ENCODE measurements around the gene HMGN2. TPM values are rescaled to one million over a fixed set of nuclear protein-coding genes. Genes with fewer than 3 reads are reported as not detected.

HMGN2 gene
- 370 TPM for polyA plus RNA-seq (2013, experiment 1 of 2)
- 378 TPM for polyA plus RNA-seq (2013, experiment 2 of 2)

- Histone ChIP-seq H3K27ac (ENCODE audit: low read length, poor library complexity, severe bottlenecking) (peak within 1 kb of the TSS; percentile 69), H3K4me3 (ENCODE audit: insufficient read depth in 1 of 2, low read depth in 1 of 2, low read length in 2 of 2) (peak within 1 kb of the TSS; percentile 88 to 99), H4K8ac (ENCODE audit: low read length) (peak within 1 kb of the TSS; percentile 98), H4K91ac (ENCODE audit: low read length) (peak within 1 kb of the TSS; percentile 100), H3K9ac (ENCODE audit: low read length) (peak within 1 kb of the TSS; percentile 93), H2AK5ac (ENCODE audit: low read length, severe bottlenecking) (no peak within 1 kb of the TSS), H2BK15ac (ENCODE audit: low read depth, poor library complexity, severe bottlenecking) (peak within 1 kb of the TSS; percentile 98), H3K4ac (ENCODE audit: low read depth in 1 of 2, low read length in 2 of 2) (peak within 1 kb of the TSS; percentile 99 to 100), H2BK5ac (ENCODE audit: low read depth, low read length, poor library complexity, severe bottlenecking) (peak within 1 kb of the TSS; percentile 76), H3K4me2 (ENCODE audit: low read length, poor library complexity, severe bottlenecking) (peak within 1 kb of the TSS; percentile 77), H3K9me3 (ENCODE audit: control insufficient read depth, low read length) (no peaks in the 10 kb centered on the region), H3K79me1 (replicated peaks; ENCODE audit: low read length, poor library complexity, severe bottlenecking) (peaks cover 9% of the 10 kb centered on the region), H2BK12ac (ENCODE audit: low read length in 2 of 2) (peak within 1 kb of the TSS in 1 of 2 experiments; percentile 49), H2AFZ (ENCODE audit: low read depth, low read length) (peak within 1 kb of the TSS; percentile 87), H3K4me1 (ENCODE audit: control insufficient read depth, insufficient read depth, low read depth, low read length) (peaks cover 14% of the 10 kb centered on the region), H2BK120ac (ENCODE audit: low read depth, low read length) (peak within 1 kb of the TSS; percentile 87), H3K23ac (ENCODE audit: low read length in 2 of 2) (peak within 1 kb of the TSS in 1 of 2 experiments; percentile 97), H3K18ac (ENCODE audit: low read depth in 1 of 2, low read length in 2 of 2) (peak within 1 kb of the TSS; percentile 99 to 100), H3K36me3 (ENCODE audit: control insufficient read depth in 1 of 2, insufficient read depth in 2 of 2, low read depth in 1 of 2, low read length in 2 of 2) (peaks cover 17 to 54% of the 10 kb centered on the region in 2 experiments), H3K14ac (ENCODE audit: low read length in 2 of 2) (peak within 1 kb of the TSS; percentile 78 to 100), H3K27me3 (ENCODE audit: control insufficient read depth in 1 of 2, insufficient read depth in 1 of 2, low read length in 2 of 2) (no peaks in the 10 kb centered on the region)
- WGBS: under 1% methylated on average over 42 of the region's 69 CpGs
- peak; percentile 86 for DNase-seq
These were observed at the start of gene HMGN2 for GRCh38 chr1:26472320-26472900. HMGN2 (plus strand) TSS chr1:26472440; CDS start chr1:26472613, 173 bp downstream.

GRCh38 chr1:26429721-26430120 lies 42.5 kb upstream of the HMGN2 start:
- H3K14ac ChIP-seq (ENCODE audit: low read length in 2 of 2): no peak overlapping the region
- no peak overlapping the region for H2BK15ac ChIP-seq (ENCODE audit: low read depth, poor library complexity, severe bottlenecking)
- WGBS: 100% methylated on average over 1 of the region's 2 CpGs
- no peak overlapping the region for H3K18ac ChIP-seq (ENCODE audit: low read depth in 1 of 2, low read length in 2 of 2)
- no peak overlapping the region for H3K4me3 ChIP-seq (ENCODE audit: insufficient read depth in 1 of 2, low read depth in 1 of 2, low read length in 2 of 2)
- H2BK120ac ChIP-seq (ENCODE audit: low read depth, low read length): no peak overlapping the region
- H4K8ac ChIP-seq (ENCODE audit: low read length): no peak overlapping the region
- no peak overlapping the region for H2AK5ac ChIP-seq (ENCODE audit: low read length, severe bottlenecking)
- H2AFZ ChIP-seq (ENCODE audit: low read depth, low read length): no peak overlapping the region
- no peak overlapping the region for H4K91ac ChIP-seq (ENCODE audit: low read length)
- peaks cover 7% of the 10 kb centered on the region for H3K4me1 ChIP-seq (ENCODE audit: control insufficient read depth, insufficient read depth, low read depth, low read length)
- H3K27ac ChIP-seq (ENCODE audit: low read length, poor library complexity, severe bottlenecking): no peak overlapping the region
- H3K79me1 ChIP-seq (replicated peaks; ENCODE audit: low read length, poor library complexity, severe bottlenecking): peaks cover 7% of the 10 kb centered on the region
- no peaks in the 10 kb centered on the region for H3K9me3 ChIP-seq (ENCODE audit: control insufficient read depth, low read length)
- DNase-seq: no peak
- H3K9ac ChIP-seq (ENCODE audit: low read length): no peak overlapping the region
- no peak overlapping the region for H2BK5ac ChIP-seq (ENCODE audit: low read depth, low read length, poor library complexity, severe bottlenecking)
- no peak overlapping the region for H3K23ac ChIP-seq (ENCODE audit: low read length in 2 of 2)
- H2BK12ac ChIP-seq (ENCODE audit: low read length in 2 of 2): no peak overlapping the region
- H3K27me3 ChIP-seq (ENCODE audit: control insufficient read depth in 1 of 2, insufficient read depth in 1 of 2, low read length in 2 of 2): peaks cover 15 to 20% of the 10 kb centered on the region in 2 experiments
- no peak overlapping the region for H3K4ac ChIP-seq (ENCODE audit: low read depth in 1 of 2, low read length in 2 of 2)
- peaks cover 0 to 7% of the 10 kb centered on the region in 2 experiments for H3K36me3 ChIP-seq (ENCODE audit: control insufficient read depth in 1 of 2, insufficient read depth in 2 of 2, low read depth in 1 of 2, low read length in 2 of 2)
- H3K4me2 ChIP-seq (ENCODE audit: low read length, poor library complexity, severe bottlenecking): no peak overlapping the region

- Histone ChIP-seq H3K4ac (ENCODE audit: low read depth in 1 of 2, low read length in 2 of 2) (peak within 1 kb of the TSS in 1 of 2 experiments; percentile 98), H3K9me3 (ENCODE audit: control insufficient read depth, low read length) (no peaks in the 10 kb centered on the region), H3K18ac (ENCODE audit: low read depth in 1 of 2, low read length in 2 of 2) (peak within 1 kb of the TSS; percentile 16 to 75), H2AK5ac (ENCODE audit: low read length, severe bottlenecking) (no peak within 1 kb of the TSS), H3K36me3 (ENCODE audit: control insufficient read depth in 1 of 2, insufficient read depth in 2 of 2, low read depth in 1 of 2, low read length in 2 of 2) (peaks cover 14 to 19% of the 10 kb centered on the region in 2 experiments), H3K79me1 (replicated peaks; ENCODE audit: low read length, poor library complexity, severe bottlenecking) (peaks cover 16% of the 10 kb centered on the region), H4K8ac (ENCODE audit: low read length) (peak within 1 kb of the TSS; percentile 75), H2BK12ac (ENCODE audit: low read length in 2 of 2) (peak within 1 kb of the TSS in 1 of 2 experiments; percentile 83), H2BK5ac (ENCODE audit: low read depth, low read length, poor library complexity, severe bottlenecking) (no peak within 1 kb of the TSS), H3K23ac (ENCODE audit: low read length in 2 of 2) (no peak within 1 kb of the TSS), H3K4me1 (ENCODE audit: control insufficient read depth, insufficient read depth, low read depth, low read length) (peaks cover 7% of the 10 kb centered on the region), H2AFZ (ENCODE audit: low read depth, low read length) (peak within 1 kb of the TSS; percentile 98), H2BK15ac (ENCODE audit: low read depth, poor library complexity, severe bottlenecking) (no peak within 1 kb of the TSS), H3K27me3 (ENCODE audit: control insufficient read depth in 1 of 2, insufficient read depth in 1 of 2, low read length in 2 of 2) (peaks cover 4 to 8% of the 10 kb centered on the region in 2 experiments), H3K14ac (ENCODE audit: low read length in 2 of 2) (peak within 1 kb of the TSS in 1 of 2 experiments; percentile 61), H4K91ac (ENCODE audit: low read length) (peak within 1 kb of the TSS; percentile 56), H3K4me3 (ENCODE audit: insufficient read depth in 1 of 2, low read depth in 1 of 2, low read length in 2 of 2) (peak within 1 kb of the TSS; percentile 67 to 92), H3K27ac (ENCODE audit: low read length, poor library complexity, severe bottlenecking) (peak within 1 kb of the TSS; percentile 63), H3K4me2 (ENCODE audit: low read length, poor library complexity, severe bottlenecking) (peak within 1 kb of the TSS; percentile 94), H2BK120ac (ENCODE audit: low read depth, low read length) (peak within 1 kb of the TSS; percentile 45), H3K9ac (ENCODE audit: low read length) (peak within 1 kb of the TSS; percentile 92)
- under 1% methylated on average over 45 of the region's 45 CpGs for WGBS
- DNase-seq: peak; percentile 97
These were observed 40.1 kb upstream of the HMGN2 start, which contains the start of gene DHDDS for GRCh38 chr1:26431979-26432695. DHDDS (plus strand) TSS chr1:26432321; CDS start chr1:26432946, 625 bp downstream.

DNA sequence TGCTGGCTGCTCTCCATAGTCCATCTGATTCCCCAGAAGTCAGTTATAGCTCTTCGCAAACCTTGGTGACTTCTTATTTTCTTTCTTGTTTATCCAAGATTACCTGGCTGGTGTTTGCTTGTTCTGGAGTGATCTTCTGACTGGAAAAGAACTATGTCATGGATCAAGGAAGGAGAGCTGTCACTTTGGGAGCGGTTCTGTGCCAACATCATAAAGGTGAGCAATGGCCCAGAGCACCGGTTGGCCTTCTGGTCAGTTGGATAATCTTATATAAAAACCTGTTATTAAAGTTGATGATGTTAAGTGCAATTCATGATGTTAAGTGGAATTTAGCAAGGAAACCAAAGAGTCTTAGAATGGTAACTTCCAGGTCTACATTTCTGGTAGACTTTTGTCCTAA lies 39.4 kb upstream of the HMGN2 start:
- Histone ChIP-seq H3K23ac (ENCODE audit: low read length in 2 of 2) (no peak overlapping the region), H3K18ac (ENCODE audit: low read depth in 1 of 2, low read length in 2 of 2) (no peak overlapping the region), H3K4me1 (ENCODE audit: control insufficient read depth, insufficient read depth, low read depth, low read length) (peaks cover 7% of the 10 kb centered on the region), H3K27ac (ENCODE audit: low read length, poor library complexity, severe bottlenecking) (no peak overlapping the region), H3K4me3 (ENCODE audit: insufficient read depth in 1 of 2, low read depth in 1 of 2, low read length in 2 of 2) (peak overlapping the region; percentile 67 to 92), H2BK12ac (ENCODE audit: low read length in 2 of 2) (peak overlapping the region in 1 of 2 experiments; percentile 52), H3K4me2 (ENCODE audit: low read length, poor library complexity, severe bottlenecking) (peak overlapping the region; percentile 94), H3K9ac (ENCODE audit: low read length) (peak overlapping the region; percentile 92), H3K36me3 (ENCODE audit: control insufficient read depth in 1 of 2, insufficient read depth in 2 of 2, low read depth in 1 of 2, low read length in 2 of 2) (peaks cover 20 to 23% of the 10 kb centered on the region in 2 experiments), H2BK15ac (ENCODE audit: low read depth, poor library complexity, severe bottlenecking) (no peak overlapping the region), H2BK5ac (ENCODE audit: low read depth, low read length, poor library complexity, severe bottlenecking) (no peak overlapping the region), H3K27me3 (ENCODE audit: control insufficient read depth in 1 of 2, insufficient read depth in 1 of 2, low read length in 2 of 2) (peaks cover 0 to 1% of the 10 kb centered on the region in 2 experiments), H3K9me3 (ENCODE audit: control insufficient read depth, low read length) (no peaks in the 10 kb centered on the region), H2AFZ (ENCODE audit: low read depth, low read length) (no peak overlapping the region), H3K79me1 (replicated peaks; ENCODE audit: low read length, poor library complexity, severe bottlenecking) (peaks cover 16% of the 10 kb centered on the region), H3K4ac (ENCODE audit: low read depth in 1 of 2, low read length in 2 of 2) (peak overlapping the region in 1 of 2 experiments; percentile 84), H4K8ac (ENCODE audit: low read length) (peak overlapping the region; percentile 52), H2AK5ac (ENCODE audit: low read length, severe bottlenecking) (no peak overlapping the region), H2BK120ac (ENCODE audit: low read depth, low read length) (no peak overlapping the region), H4K91ac (ENCODE audit: low read length) (no peak overlapping the region), H3K14ac (ENCODE audit: low read length in 2 of 2) (no peak overlapping the region)
- 85% methylated on average over 2 of the region's 3 CpGs for WGBS
- no peak for DNase-seq

All from mesenchymal stem cell (in vitro differentiated cells and primary cell).